Raji (cell line): ENCODE results near the gene DNAH2.

Experiments used
- POLR2A ChIP-seq: IDR thresholded peaks from 2 replicates; pipeline ENCODE4 v1.6.1; 2011; ENCODE audit warnings: low read depth, low read length, control low read depth; ENCODE audit not compliant: insufficient read depth

DNAH2 gene

DNA sequence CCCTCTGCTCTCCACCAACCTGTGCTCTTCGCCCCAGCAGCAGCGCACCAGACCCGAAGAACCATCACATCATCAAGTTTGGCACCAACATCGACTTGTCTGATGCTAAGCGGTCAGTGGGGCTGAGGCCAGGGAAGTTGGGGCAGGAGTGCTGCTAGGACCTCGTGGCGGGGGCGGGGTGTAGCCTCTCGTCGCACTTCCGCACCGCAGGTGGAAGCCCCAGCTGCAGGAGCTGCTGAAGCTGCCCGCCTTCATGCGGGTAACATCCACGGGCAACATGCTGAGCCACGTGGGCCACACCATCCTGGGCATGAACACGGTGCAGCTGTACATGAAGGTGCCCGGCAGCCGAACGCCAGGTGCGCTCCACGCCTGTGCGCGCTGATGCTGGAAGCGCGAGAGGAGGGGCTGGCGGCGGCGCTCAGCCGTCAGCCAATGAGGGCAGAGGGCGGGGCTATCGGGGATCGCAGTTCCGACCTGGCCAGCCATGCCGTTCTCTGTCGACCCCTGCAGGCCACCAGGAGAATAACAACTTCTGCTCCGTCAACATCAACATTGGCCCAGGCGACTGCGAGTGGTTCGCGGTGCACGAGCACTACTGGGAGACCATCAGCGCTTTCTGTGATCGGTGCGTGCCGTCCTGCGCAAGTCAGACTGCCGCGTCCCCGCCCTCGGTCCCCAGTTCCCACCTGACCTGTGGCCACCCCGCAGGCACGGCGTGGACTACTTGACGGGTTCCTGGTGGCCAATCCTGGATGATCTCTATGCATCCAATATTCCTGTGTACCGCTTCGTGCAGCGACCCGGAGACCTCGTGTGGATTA, 134.1 kb downstream of the DNAH2 start:
- TF ChIP-seq POLR2A: peak; percentile 85

DNA sequence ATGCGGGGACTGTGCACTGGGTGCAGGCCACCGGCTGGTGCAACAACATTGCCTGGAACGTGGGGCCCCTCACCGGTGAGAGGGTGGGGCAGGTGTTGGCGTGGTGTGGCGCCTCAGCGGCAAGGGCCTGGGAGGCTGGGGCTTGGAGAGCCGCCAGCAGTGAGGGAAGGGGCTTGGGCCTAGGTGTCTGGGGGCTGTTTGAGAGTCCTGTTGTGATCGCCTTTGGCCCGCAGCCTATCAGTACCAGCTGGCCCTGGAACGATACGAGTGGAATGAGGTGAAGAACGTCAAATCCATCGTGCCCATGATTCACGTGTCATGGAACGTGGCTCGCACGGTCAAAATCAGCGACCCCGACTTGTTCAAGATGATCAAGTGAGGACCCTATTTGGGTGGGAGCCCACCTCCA, 134.7 kb downstream of the DNAH2 start:
- no peak for TF ChIP-seq POLR2A

- TF ChIP-seq POLR2A: no peak
Observed at GRCh38 chr17:7852919-7853690, 135.6 kb downstream of the DNAH2 start.

GRCh38 chr17:7853691-7854038, 136.1 kb downstream of the DNAH2 start:
- TF ChIP-seq POLR2A: no peak

DNA sequence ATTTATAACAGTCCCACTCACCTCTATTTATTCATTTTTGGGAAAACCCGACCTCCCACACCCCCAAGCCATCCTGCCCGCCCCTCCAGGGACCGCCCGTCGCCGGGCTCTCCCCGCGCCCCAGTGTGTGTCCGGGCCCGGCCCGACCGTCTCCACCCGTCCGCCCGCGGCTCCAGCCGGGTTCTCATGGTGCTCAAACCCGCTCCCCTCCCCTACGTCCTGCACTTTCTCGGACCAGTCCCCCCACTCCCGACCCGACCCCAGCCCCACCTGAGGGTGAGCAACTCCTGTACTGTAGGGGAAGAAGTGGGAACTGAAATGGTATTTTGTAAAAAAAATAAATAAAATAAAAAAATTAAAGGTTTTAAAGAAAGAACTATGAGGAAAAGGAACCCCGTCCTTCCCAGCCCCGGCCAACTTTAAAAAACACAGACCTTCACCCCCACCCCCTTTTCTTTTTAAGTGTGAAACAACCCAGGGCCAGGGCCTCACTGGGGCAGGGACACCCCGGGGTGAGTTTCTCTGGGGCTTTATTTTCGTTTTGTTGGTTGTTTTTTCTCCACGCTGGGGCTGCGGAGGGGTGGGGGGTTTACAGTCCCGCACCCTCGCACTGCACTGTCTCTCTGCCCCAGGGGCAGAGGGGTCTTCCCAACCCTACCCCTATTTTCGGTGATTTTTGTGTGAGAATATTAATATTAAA, 136.7 kb downstream of the DNAH2 start:
- no peak for TF ChIP-seq POLR2A

GRCh38 chr17:7854851-7855659, 137.5 kb downstream of the DNAH2 start, which contains the start of gene TMEM88:
Gene TMEM88 (plus strand): TSS chr17:7855066. CDS start chr17:7855075, 9 bp downstream.
- peak; percentile 13; the same call in 1 of the 2 replicates for TF ChIP-seq POLR2A

- no peak; the same call in 1 of the 2 replicates for TF ChIP-seq POLR2A
Observed at GRCh38 chr17:7855660-7856010, 138.1 kb downstream of the DNAH2 start.

DNA sequence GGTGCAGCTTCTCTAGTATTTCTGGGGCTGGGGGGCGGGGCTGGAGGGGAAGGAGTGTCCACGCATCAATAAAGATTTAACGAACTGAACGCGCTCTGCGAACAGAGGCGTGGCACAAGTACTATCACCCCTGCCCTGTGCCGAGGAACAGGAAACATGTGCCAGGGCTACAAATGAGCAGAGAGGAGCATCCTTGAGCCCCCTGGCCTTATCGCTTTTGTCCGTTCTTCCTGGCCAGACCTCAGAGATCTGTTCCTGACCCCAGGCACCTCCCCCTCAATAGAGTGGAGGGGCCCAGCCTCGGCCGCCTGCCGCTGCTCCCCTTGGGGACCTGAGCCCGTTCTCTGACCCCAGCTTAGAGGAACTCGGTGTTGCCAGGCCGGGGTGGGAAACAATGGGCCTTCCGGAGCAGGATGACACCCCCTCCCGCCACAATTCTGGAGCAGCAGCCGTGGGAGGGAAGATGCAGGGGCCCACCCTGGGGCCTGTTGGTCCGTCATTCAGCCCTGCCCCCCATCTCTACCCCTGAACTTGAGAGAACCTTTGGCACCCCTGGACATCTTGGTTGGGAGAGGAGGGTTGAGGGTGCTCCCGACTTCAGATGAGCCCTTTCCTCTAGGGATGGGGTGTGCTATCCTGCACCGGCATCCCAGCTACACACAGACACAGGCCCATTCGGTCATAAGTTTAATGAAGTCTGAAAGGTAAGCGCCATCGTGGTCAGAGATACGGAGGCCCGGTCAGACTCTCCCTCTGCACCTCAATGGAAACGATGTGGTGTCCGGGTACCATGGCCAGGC, 138.7 kb downstream of the DNAH2 start:
- TF ChIP-seq POLR2A: peak; percentile 42; the same call in 1 of the 2 replicates

GRCh38 chr17:7856811-7857712, 139.5 kb downstream of the DNAH2 start, which contains the start of gene NAA38:
Gene NAA38 (minus strand): TSS chr17:7857559. CDS start chr17:7857463, 96 bp downstream.
- TF ChIP-seq POLR2A: peak; percentile 89

- no peak; the same call in 1 of the 2 replicates for TF ChIP-seq POLR2A
Observed at GRCh38 chr17:7857713-7858521, 140.4 kb downstream of the DNAH2 start, which contains the start of gene CYB5D1. Gene CYB5D1 (plus strand): TSS chr17:7858003. CDS start chr17:7858135, 132 bp downstream.

DNA sequence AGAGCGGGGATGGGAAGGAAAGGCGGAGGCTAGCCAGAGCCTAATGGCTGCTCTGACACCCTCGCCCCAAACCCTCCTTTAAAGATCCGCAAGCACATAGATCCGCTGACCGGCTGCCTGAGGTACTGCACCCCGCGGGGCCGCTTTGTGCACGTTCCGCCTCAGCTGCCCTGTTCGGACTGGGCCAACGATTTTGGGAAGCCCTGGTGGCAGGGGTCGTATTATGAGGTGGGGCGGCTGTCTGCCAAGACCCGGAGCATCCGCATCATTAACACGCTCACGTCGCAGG, 140.9 kb downstream of the DNAH2 start:
- TF ChIP-seq POLR2A: no peak

- no peak for TF ChIP-seq POLR2A
Observed at GRCh38 chr17:7859028-7859427, 141.5 kb downstream of the DNAH2 start.
